ENCODE data around the gene KLK8.

KLK8 gene, protein sequence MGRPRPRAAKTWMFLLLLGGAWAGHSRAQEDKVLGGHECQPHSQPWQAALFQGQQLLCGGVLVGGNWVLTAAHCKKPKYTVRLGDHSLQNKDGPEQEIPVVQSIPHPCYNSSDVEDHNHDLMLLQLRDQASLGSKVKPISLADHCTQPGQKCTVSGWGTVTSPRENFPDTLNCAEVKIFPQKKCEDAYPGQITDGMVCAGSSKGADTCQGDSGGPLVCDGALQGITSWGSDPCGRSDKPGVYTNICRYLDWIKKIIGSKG

GRCh38 chr19:51001515-51001914 is at the start of gene KLK8:
Gene KLK8, minus strand, starts transcription at chr19:51001604. Its CDS starts 437 bp downstream, at chr19:51001167.
- DNase-seq = no peak

- no peak for DNase-seq
Observed at GRCh38 chr19:51047031-51047335, 45.6 kb upstream of the KLK8 start.

DNA sequence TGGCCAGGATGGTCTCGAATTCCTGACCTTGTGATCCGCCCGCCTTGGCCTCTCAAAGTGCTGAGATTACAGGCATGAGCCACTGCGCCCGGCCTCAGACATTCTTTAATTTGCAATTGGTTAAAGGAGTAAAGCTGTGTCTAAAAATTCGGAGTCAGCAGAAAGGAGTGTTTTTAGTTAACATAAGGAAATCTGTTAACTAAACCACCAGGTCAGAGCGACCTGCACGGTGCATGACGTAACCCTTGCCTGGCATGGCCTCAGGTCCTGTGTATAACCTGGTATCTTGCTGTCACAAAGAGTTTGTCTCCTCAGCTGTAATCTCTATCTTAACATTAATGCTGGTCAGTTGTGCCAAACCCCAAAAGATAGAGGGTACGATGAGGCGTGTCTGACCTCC is 42.9 kb upstream of the KLK8 start:
- DNase-seq = no peak

DNA sequence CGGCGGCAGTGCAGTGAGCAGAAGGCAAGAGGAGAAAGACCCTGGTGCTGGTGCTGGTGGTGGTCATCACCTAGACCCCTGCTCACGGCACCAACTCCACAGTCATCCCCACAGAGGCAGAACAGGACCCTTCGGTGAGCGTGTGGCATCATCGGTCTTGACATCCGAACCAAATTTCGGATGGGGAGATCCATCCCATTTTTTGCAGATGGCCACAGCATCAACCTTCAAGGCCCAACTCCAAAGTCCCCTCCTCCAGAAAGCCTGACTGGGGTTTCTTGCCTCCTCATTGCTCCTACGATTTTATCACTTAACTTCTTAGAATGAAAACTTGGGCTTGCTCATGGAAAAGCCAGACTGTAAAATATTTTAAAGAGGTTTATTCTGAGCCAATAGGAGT is 42.1 kb upstream of the KLK8 start:
- no peak for DNase-seq

GRCh38 chr19:51040151-51040550 is 38.7 kb upstream of the KLK8 start:
- no peak for DNase-seq

GRCh38 chr19:51036519-51036918 is 35.1 kb upstream of the KLK8 start:
- no peak for DNase-seq

DNA sequence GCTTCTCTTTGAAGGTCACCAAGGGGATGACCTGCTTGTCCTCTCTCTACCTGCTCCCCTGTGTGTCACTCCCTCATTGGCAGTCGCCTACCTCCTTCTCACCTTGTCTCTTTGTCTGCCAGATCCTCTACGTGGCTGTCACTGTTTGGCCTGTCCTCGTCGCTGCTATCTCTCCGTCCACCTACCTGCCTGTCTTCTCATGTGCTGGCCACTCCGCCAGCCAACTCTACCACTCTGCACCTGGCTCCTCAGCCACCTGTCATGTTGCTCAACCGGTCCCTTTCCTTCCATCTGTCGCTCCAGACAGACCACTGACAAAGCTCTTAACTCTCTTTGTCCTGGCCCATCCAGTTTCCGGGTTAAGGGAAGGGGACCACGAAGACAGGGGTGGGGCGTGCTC is 33.3 kb upstream of the KLK8 start, which contains the start of gene KLK12:
Gene KLK12, minus strand, starts transcription at position 299 of the 400 bp plus-strand sequence. CDS start 381 bp downstream, outside the sequence.
- no peak for DNase-seq

DNA sequence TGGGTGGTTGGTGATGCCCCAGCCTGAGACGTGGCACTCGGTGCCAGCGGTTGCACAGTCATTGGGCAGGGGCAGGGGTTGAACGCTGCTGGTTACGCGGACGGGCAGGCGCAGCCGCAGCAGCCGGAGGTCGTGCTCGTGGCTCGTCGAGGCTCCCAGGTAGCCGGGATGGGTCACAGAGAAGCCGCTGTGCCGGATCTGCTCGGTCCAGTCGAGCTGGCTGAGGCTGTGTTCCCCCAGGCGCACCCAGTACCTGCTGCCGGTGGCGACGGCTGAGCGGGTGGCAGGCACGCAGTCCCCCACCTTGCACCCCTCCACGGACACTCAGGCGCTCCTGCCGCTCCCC is 30.4 kb upstream of the KLK8 start:
- DNase-seq = no peak

DNA sequence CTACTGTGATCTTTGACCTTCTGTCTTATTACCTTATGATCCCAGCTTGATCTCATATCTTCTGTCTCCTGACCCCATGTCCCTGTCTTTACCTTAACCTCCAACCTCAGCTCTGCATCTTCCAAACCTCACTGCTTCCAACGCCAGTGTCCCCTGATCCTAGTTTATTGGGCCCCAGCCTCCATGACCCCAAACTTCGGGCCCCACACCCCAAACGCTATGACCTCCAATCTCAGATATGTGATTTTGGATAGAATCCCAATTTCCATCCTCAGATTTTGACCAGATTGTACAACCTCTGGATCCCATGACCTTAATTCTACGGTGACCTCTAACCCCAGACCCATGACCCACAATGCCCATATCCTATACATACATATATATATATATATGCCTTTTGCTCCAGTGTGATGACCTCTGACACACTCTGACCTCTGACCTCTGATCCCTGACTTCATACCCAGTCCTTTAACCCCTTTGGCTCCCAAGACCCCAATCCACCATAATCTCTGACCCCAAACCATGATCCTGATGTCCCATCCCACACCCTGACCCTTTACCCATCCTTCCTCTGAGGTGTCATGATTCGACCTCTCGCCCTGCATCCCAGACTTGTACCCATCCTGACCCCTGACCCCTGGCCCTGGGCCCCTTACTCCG is 29.9 kb upstream of the KLK8 start:
- no peak for DNase-seq

- DNase-seq = no peak
Observed at GRCh38 chr19:51030631-51031030, 29.2 kb upstream of the KLK8 start.

GRCh38 chr19:51029718-51030117 is 28.3 kb upstream of the KLK8 start:
- DNase-seq = no peak

DNA sequence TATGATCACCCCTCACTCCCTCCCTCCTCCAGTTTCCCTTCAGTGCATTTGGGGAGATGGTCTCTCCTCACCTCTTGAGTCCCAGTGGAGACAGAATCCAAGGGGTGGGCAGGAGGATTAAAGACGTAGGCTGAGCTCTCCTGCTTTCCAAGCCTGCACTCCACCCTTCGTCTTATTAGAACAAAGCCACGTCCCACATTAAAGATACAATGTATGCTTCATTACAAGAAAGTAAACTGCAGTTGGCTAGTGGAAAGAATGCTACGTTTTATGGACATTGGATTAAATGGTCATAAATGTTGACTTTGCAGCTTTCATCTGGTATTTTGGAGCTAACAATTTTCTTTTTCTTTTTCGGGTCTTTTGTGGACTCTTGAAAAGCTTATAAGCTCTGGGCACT is 26.5 kb upstream of the KLK8 start:
- no peak for DNase-seq

- no peak for DNase-seq
Observed at GRCh38 chr19:51027126-51027806, 25.9 kb upstream of the KLK8 start.

- no peak for DNase-seq
Observed at GRCh38 chr19:51026554-51026831, 25.1 kb upstream of the KLK8 start, which contains the start of gene KLK11. Gene KLK11, minus strand, starts transcription at chr19:51026616. Its CDS starts 985 bp downstream, at chr19:51025631.

DNA sequence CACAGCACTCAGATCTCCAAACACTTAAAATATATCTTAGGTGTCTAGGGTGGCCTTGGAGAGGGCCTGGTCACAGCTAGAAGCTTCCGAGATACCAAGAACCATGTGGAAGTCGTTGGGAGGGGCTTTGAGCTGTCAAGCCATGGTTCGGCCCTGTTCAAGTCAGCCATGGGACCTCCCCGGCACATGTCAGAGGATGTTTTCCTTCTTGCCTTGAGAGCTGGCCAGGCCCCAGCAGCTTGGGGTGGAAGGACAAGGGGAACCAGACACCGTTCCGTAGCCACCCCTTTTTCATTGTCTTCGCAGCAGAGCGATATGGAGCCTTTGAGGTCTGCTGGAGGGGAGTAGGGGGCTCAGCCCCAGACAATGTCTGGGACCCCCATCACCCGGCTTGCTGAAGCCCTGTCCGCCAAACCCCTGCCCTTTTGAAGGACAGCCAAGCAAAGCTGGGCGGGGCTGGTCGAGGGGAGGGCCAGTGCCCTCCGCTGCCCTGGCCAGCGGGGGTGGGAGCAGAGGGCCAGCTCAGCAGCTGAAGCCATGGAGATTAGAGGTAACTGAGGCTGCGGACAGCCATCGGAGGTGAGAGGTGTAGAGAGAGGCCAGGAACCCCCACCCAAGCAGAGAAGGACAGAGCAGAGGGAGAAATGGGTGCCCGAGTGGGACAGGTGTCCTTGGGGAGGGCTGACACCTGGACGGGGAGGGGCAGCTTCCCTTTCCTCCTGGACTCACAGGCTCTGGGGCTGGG is 24.6 kb upstream of the KLK8 start:
- DNase-seq = no peak

DNA sequence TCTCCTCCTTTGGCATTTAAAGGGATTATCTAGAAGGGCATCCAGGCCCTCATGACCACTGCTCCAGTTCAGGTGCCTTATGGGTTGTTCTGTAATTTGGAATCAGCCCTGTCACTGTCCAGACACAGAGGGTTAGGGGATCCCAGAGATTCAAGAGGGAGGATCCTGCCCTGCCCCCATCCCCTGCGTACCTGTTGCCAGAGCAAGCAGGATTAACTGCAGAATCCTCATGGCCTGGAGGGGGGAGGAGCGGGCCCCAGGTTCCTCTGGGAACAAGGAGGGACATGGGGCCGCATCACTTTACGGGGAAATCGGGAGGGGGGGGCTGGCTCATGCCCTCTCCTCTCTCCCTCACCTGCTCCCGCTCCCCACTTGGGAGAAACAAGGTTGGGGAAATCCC is 24.0 kb upstream of the KLK8 start:
- no peak for DNase-seq

GRCh38 chr19:51024924-51025323 is 23.5 kb upstream of the KLK8 start:
- no peak for DNase-seq

DNA sequence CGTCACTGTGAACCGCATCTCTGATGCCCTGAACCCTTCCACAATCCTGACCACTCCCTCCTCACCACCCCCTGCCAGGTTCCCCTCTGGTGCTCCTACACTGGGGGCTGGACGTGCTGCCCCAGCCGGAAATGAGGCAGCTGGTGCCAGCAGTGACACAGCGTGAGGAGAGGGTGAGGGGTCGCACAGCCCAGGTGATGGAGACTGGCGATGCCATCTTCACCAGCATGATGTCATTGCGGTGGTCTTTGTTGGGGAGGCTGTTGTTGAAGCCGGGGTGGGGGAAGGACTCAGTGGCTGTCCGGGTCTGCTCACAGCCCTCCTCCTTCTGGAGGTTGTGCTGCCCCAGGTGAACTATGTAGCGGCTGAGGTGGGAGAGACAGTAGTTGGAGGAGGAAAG is 22.5 kb upstream of the KLK8 start:
- no peak for DNase-seq

DNA sequence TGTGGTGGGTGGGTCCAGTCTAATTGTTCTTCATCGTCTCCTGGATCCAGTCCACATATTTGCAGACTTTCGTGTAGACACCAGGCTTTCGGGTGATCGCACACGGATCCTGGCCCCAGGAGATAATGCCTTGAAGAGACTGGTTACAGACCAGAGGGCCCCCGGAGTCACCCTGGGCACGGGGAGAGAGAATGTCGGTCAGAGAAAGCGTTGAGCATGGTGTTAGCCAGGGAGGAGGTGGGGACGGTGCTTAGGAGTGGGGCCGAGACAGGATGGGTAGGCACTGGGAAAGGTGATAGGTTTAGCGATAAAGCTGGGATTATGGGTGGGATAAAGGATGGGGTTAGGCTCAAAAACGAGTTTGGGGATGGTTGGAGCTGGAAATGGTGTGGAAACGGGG is 21.1 kb upstream of the KLK8 start:
- no peak for DNase-seq

DNA sequence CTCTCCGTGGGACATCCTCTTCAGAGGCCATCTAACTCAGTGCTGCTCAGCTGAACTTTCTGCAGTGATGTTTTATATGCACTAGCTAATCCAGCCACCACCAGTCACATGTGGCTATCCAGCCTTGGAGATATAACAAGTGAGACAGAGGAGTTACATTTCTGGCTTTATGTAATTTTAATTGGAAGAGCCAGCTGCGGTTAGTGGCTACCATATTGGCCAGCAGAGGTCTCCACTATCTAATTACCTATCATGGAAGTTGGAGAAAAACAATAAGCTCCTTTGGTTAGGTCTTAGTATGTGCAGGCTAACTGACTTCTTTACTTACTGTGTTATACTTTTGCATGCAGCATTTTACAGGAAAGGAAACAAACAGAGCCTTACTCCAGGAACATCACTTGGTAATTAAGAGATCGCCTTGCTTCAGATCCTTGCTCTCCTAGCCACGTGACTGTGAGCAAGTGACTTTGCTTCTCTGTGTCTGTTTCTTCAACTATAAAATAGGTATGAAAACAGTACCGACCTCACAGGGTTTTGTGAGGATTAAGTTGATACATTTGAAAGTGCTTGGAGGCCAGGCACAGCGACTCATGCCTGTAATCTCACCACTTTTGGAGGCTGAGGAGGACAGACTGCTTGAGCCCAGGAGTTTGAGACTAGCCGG is 19.7 kb upstream of the KLK8 start:
- peak; percentile 25 for DNase-seq

GRCh38 chr19:51019544-51019925 is 18.1 kb upstream of the KLK8 start, which contains the start of gene KLK10:
Gene KLK10, minus strand, starts transcription at chr19:51019709. Its CDS starts 579 bp downstream, at chr19:51019130.
- DNase-seq = no peak

DNA sequence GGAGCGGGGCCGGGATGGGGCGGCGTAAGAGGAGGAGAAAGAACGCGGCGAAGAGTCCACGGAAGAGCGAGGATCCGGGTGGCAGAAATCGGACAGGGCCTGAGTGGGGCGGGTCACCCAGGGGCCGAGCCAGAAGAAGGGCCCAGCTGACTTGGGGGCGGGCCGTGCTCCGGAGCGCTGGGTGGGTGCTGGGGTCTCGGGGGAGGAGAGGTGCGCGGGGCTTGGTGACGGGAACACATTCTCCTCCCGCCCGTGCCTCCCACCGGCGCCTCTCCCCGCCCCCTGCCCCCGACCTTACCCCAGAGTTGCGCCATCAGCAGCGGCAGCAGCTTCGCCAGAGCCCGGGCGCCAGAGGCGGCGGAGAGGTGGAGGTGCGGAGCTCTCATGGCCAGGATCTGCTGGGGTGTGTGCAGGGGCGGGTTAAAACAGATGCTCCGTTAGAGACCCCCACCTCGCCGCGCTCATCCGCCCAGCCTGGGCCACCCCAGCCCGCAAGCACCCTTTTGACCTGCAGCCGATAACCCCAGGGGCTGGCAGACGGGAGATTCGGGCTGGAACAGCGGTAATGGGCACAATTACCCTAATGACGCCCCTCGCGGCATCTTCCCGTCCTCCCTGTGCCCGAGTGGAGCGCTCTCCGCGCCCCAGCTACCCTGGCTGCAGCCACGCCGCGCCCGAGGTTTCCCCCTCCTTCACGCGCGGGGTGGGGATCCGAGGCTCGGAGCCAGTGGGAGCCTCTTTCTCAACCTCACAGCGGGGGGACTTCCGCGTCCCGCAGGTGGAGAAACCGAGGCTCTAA is 17.5 kb upstream of the KLK8 start:
- DNase-seq = no peak

All from CD4-positive, alpha-beta T cell treated with Interleukin-21 for 1 hour (primary cell).